B cell (primary cell): Measurements from ENCODE around the gene SYN1. TPM values are rescaled to one million over a fixed set of nuclear protein-coding genes. Genes with fewer than 3 reads are reported as not detected.

ENCODE experiments used
- ATAC-seq: fragments of 200-7000 bp; cut with Tn5 transposase; one replicate; pipeline ENCODE4 v1.10.0; 2021; ENCODE audit warnings: low read depth, mild to moderate bottlenecking, moderate number of reproducible peaks, moderate library complexity
- CTCF ChIA-PET: fragments of 350-600 bp; sonication (Branson Sonifier 250); formaldehyde crosslinking; loops from one replicate; lab custom pipeline; 2021; ENCODE audit warnings: antibody characterized with exemption, inconsistent platforms; lab: Charles Lee
- POLR2A ChIA-PET: fragments of 350-600 bp; sonication (Branson Sonifier 250); formaldehyde crosslinking; loops from one replicate; lab custom pipeline; 2021; ENCODE audit warnings: antibody characterized with exemption; lab: Charles Lee
- DNase-seq: peaks from one replicate; pipeline ENCODE4 v3.0.0; 2013
- H2AFZ ChIP-seq: 2 replicates; pipeline ENCODE4 v1.6.1; 2012; ENCODE audit warnings: mild to moderate bottlenecking, low read depth, low read length; ENCODE audit not compliant: insufficient read depth, poor library complexity, severe bottlenecking
- H3K27ac ChIP-seq, 2 donors: 1 replicate in 1 of 2; 2 replicates in 1 of 2; pipeline ENCODE4 v1.5.1; 2012 to 2013; ENCODE audit warnings: low read length in 2 of 2, mild to moderate bottlenecking in 2 of 2, moderate library complexity in 1 of 2
- H3K27me3 ChIP-seq, 4 experiments: fragments of 200-600 bp in 1 of 4; sonication (generic) in 1 of 4; replicated peaks in 1 of 4; 1 replicate in 2 of 4; 2 replicates in 2 of 4; pipeline versions ENCODE4 v1.6.1 to v1.7.0; 2013 to 2016; ENCODE audit warnings: low read length in 3 of 4, mild to moderate bottlenecking in 2 of 4, mixed read lengths in 1 of 4, moderate library complexity in 1 of 4; ENCODE audit not compliant: insufficient read depth in 4 of 4, control insufficient read depth in 3 of 4; ENCODE audit errors: control extremely low read depth in 1 of 4
- H3K36me3 ChIP-seq, 2 experiments: replicated peaks in 1 of 2; 1 replicate in 1 of 2; 2 replicates in 1 of 2; pipeline versions ENCODE4 v1.6.1 to v1.7.1; 2013; ENCODE audit warnings: low read length in 1 of 2; ENCODE audit not compliant: insufficient read depth in 2 of 2, control insufficient read depth in 1 of 2; ENCODE audit errors: control extremely low read depth in 1 of 2, extremely low read depth in 1 of 2
- H3K4me1 ChIP-seq, 2 donors: fragments of 200-600 bp in 1 of 2; sonication (generic) in 1 of 2; 1 replicate in 1 of 2; 2 replicates in 1 of 2; pipeline versions ENCODE4 v1.5.1 to v1.6.1; 2013 to 2017; ENCODE audit warnings: low read length in 2 of 2; ENCODE audit not compliant: control insufficient read depth in 2 of 2, insufficient read depth in 2 of 2
- H3K4me2 ChIP-seq: replicated peaks from 2 replicates; pipeline ENCODE3; 2012; ENCODE audit warnings: mild to moderate bottlenecking, low read depth, low read length; ENCODE audit not compliant: poor library complexity, severe bottlenecking
- H3K4me3 ChIP-seq, 5 experiments: fragments of 200-600 bp in 1 of 5; sonication (generic) in 1 of 5; 1 replicate in 3 of 5; 2 replicates in 2 of 5; pipeline versions ENCODE4 v1.5.1 to v1.7.0; 2011 to 2016; ENCODE audit warnings: low read length in 4 of 5, mild to moderate bottlenecking in 4 of 5, low read depth in 2 of 5, control low read depth in 1 of 5, moderate library complexity in 1 of 5; ENCODE audit not compliant: insufficient read depth in 1 of 5; ENCODE audit errors: control extremely low read depth in 1 of 5, extremely low read depth in 1 of 5
- H3K79me2 ChIP-seq: fragments of 200-600 bp; sonication (generic); one replicate; pipeline ENCODE4 v1.6.0; 2016; ENCODE audit warnings: low read length; ENCODE audit not compliant: control insufficient read depth, insufficient read depth
- H3K9ac ChIP-seq: fragments of 200-600 bp; sonication (generic); 2 replicates; pipeline ENCODE4 v1.6.1; 2017; ENCODE audit warnings: mild to moderate bottlenecking, low read length, moderate library complexity
- H3K9me3 ChIP-seq, 3 donors: one replicate each; pipeline versions ENCODE4 v1.6.1 to v1.7.1; 2013; ENCODE audit warnings: low read length in 2 of 3; ENCODE audit not compliant: control insufficient read depth in 2 of 3, insufficient read depth in 1 of 3; ENCODE audit errors: control extremely low read depth in 1 of 3
- H4K20me1 ChIP-seq: 2 replicates; pipeline ENCODE4 v1.6.0; 2012; ENCODE audit warnings: mild to moderate bottlenecking, low read length; ENCODE audit not compliant: insufficient read depth, control insufficient read depth, poor library complexity, severe bottlenecking
- H3K27ac Mint-ChIP-seq: one replicate; pipeline ENCODE4 v1.8.0; 2021; ENCODE audit warnings: mixed read lengths
- H3K27me3 Mint-ChIP-seq: one replicate; pipeline ENCODE4 v1.8.0; 2021; ENCODE audit warnings: mixed read lengths
- H3K4me1 Mint-ChIP-seq: one replicate; pipeline ENCODE4 v1.8.0; 2021; ENCODE audit warnings: mixed read lengths
- H3K4me3 Mint-ChIP-seq: one replicate; pipeline ENCODE4 v1.8.0; 2021; ENCODE audit warnings: mixed read lengths
- H3K9me3 Mint-ChIP-seq: one replicate; pipeline ENCODE4 v1.8.0; 2022; ENCODE audit warnings: mixed read lengths; ENCODE audit not compliant: insufficient read depth
- CTCF ChIP-seq: fragments of 200-600 bp; IDR thresholded peaks from one replicate; pipeline ENCODE4 v1.8.0; 2022; ENCODE audit warnings: antibody characterized with exemption, mild to moderate bottlenecking
- EZH2 ChIP-seq: IDR thresholded peaks from 2 replicates; pipeline ENCODE4 v1.6.1; 2012; ENCODE audit warnings: borderline replicate concordance, low read depth, mild to moderate bottlenecking, moderate library complexity, low read length; ENCODE audit not compliant: insufficient read depth, poor library complexity, severe bottlenecking
- WGBS: methylation state at CpG from one replicate; pipeline ENCODE4 v1.1.5; 2013; ENCODE audit warnings: missing lambda C conversion rate; ENCODE audit not compliant: insufficient coverage; 5-methylcytosine and 5-hydroxymethylcytosine counted together
- intact Hi-C: fragments of 100-400 bp; cut with micrococcal nuclease; formaldehyde crosslinking; loops from one replicate; pipeline ENCODE4 v1.10.0; 2022
- polyA plus RNA-seq: library from polyadenylated mRNA; depleted of rRNA; stranded (reverse); fragments of >200 nt; gene quantifications from 2 replicates; pipeline ENCODE4 v1.2.3, GENCODE V29; 2012
- total RNA-seq, 2 donors: library from RNA; stranded (reverse); fragments of 120-200 nt in 1 of 2; gene quantifications; 1 replicate in 1 of 2; 2 replicates in 1 of 2; pipeline versions ENCODE4 v1.2.3 to v1.2.4, GENCODE V29; 2013 to 2022

The SYN1 gene
- total and polyA plus RNA-seq, 2 donors (not counting 1 experiment from before 2014, with no cell fraction given), result not detected

DNA sequence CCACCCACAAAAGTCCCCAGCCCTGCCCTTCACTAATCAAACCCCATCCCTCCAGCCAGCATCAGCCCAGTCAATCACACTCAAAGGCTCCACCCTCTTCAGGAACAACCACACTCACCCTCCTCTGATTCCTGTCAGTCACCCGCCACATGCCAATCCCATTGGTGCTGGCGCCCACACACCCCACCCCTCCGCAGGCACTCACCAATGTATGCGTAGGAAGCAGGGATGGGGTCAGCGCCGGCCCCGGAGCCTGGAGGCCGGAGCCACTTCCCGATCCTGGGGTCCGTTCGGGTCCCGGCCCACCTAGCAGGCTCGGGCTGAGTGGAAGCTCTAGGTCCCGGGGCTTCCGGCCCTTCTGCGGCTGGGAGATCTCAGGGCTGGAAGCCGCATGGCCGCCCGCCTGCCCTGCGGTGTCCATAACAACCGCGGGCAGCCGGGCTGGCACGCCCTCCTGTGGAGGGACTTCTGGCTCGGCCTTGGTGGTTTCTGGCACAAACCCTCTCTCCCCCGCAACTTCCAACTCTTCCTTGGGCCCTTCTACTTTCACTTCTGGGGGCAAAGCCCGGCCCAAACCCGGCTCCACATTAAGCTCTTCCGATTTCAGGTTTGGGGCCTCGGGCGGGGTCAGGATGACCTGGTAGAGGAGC, 18.0 kb upstream of the SYN1 start:
- Histone ChIP-seq H4K20me1 (no peaks in the 10 kb centered on the region), H3K79me2 (no peaks in the 10 kb centered on the region), H3K27ac (no peak overlapping the region), H3K36me3 (peaks cover 3 to 35% of the 10 kb centered on the region in 2 experiments), H2AFZ (peak overlapping the region; percentile 13), H3K4me3 (peak overlapping the region in 4 of 5 experiments; percentile 18 to 48 (median 37)), H3K27me3 (no peaks in the 10 kb centered on the region), H3K4me1 (peaks cover 0 to 5% of the 10 kb centered on the region in 2 donors), H3K4me2 (peak overlapping the region; percentile 45), H3K9me3 (no peaks in the 10 kb centered on the region), H3K9ac (peak overlapping the region; percentile 32)
- POLR2A ChIA-PET, result no interaction called here
- 14% methylated on average over 16 of the region's 31 CpGs for WGBS
- intact Hi-C loops, result no loop called here
- Mint-ChIP-seq H3K4me3 (peak overlapping the region; percentile 64), H3K9me3 (no peaks in the 10 kb centered on the region), H3K27ac (peak overlapping the region; percentile 56), H3K4me1 (peaks cover 8% of the 10 kb centered on the region), H3K27me3 (no peaks in the 10 kb centered on the region)
- peak; percentile 39 for DNase-seq
- TF ChIP-seq EZH2 (no peak), CTCF (no peak)
- ATAC-seq, result peak; percentile 89
- CTCF ChIA-PET, result no interaction called here

DNA sequence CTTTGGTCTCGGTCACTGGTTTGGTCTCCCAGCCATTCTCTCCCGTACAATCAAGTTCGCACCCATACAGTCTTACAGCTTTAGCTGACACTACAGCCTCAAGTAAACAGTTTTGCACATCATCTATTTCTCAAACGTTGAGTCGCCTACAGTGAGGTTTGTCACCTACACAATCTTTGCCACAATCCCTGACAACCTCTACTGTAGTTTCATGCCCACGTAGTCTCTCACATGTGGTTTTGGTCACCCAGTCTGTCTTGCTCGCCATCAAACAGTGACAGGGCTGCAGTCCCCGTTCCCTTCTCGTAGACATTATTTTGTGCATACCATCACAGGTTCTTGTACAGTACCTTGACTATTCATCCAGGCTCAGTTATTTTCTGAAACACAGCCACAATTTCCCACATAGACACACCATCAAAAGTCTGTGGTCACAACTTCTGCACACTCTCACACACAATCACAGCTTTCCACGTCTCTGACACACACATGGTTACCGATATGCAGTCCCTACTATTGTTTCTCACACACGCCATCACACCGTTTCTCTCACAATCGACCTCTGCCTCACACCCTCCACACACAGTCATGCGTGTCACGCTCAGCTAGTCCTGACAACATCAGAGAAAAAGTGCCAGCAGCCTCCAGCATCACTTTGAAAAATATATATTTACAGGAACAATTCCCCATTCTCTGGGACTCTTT, 15.4 kb upstream of the SYN1 start:
- H4K20me1 ChIP-seq, result no peaks in the 10 kb centered on the region
- Mint-ChIP-seq H3K4me1 (peaks cover 11% of the 10 kb centered on the region), H3K27me3 (no peaks in the 10 kb centered on the region), H3K27ac (no peak overlapping the region), H3K9me3 (no peaks in the 10 kb centered on the region), H3K4me3 (no peak overlapping the region)
- H3K36me3 ChIP-seq, result peaks cover 3 to 21% of the 10 kb centered on the region in 2 experiments
- no peaks in the 10 kb centered on the region for H3K27me3 ChIP-seq
- POLR2A ChIA-PET, result no interaction called here
- H3K27ac ChIP-seq, result no peak overlapping the region
- WGBS, result 90% methylated on average over 8 of the region's 16 CpGs
- no peak for ATAC-seq
- intact Hi-C loops, result no loop called here
- no peak overlapping the region for H2AFZ ChIP-seq
- no peaks in the 10 kb centered on the region for H3K9me3 ChIP-seq
- H3K4me3 ChIP-seq, result no peak overlapping the region
- CTCF ChIA-PET, result interaction anchor here (1.7 kb wide), 1 partner anchor 9 kb away, joined by 3 read pairs; no protein-coding TSS in a partner anchor
- H3K79me2 ChIP-seq, result no peaks in the 10 kb centered on the region
- H3K9ac ChIP-seq, result no peak overlapping the region
- no peak for TF ChIP-seq EZH2
- no peak for TF ChIP-seq CTCF
- H3K4me1 ChIP-seq, result peaks cover 3 to 11% of the 10 kb centered on the region in 2 donors
- no peak for DNase-seq
- H3K4me2 ChIP-seq, result no peak overlapping the region
